Nephron (organoid): ENCODE measurements around the gene AIG1.
A peak's percentile ranks its signal among the peaks of the same experiment; 100 is the strongest.

Source experiments
- H3K27ac Mint-ChIP-seq, 3 experiments: 2 replicates each; pipeline ENCODE4 v1.8.0; 2020; ENCODE audit warnings: mixed read lengths in 3 of 3, mild to moderate bottlenecking in 2 of 3, moderate library complexity in 1 of 3
- H3K27me3 Mint-ChIP-seq: 2 replicates; pipeline ENCODE4 v1.8.0; 2021; ENCODE audit warnings: low read depth, mild to moderate bottlenecking, moderate library complexity, mixed read lengths
- H3K36me3 Mint-ChIP-seq: 2 replicates; pipeline ENCODE4 v1.8.0; 2020; ENCODE audit warnings: low read depth, mixed read lengths
- H3K4me1 Mint-ChIP-seq: 2 replicates; pipeline ENCODE4 v1.8.0; 2020; ENCODE audit warnings: mixed read lengths
- H3K4me3 Mint-ChIP-seq, 3 experiments: 2 replicates each; pipeline ENCODE4 v1.8.0; 2020; ENCODE audit warnings: mild to moderate bottlenecking in 3 of 3, mixed read lengths in 3 of 3, moderate library complexity in 2 of 3
- H3K9me3 Mint-ChIP-seq: 2 replicates; pipeline ENCODE4 v1.8.0; 2020; ENCODE audit warnings: mixed read lengths
- TF ChIP-seq, protein P1 (sequence below), 3 experiments: fragments of 200-600 bp; sonication (generic); IDR thresholded peaks; one replicate each; pipeline ENCODE4 v1.5.0; 2021; ENCODE audit warnings: antibody characterized with exemption in 3 of 3; ENCODE audit not compliant: unreplicated experiment in 3 of 3

The AIG1 gene

DNA sequence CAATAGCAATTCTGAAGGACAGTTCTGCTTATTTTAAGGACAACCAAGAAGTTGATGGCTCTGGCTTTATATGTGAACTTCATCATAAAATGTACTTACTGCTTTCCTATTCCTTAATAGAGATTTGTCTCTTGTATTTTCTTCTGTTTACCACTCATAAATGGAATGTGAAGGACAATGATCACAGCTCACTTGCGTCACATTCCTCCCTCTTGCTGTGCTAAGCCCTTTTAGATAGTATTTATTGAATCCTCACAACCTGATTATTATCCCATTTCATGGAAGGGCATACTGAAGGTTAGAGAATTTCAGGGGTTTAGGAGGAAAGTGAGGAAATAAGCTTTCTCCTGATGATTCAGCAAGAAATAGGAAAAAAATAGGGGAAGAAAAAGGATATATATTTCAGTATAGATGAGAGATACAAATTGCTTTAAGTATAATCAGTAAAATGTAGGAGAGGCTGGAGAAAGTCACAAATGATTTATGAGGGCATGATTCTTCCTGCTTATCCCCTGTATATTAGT is 132.9 kb downstream of the AIG1 start:
- H3K36me3 Mint-ChIP-seq, result peaks cover 5% of the 10 kb centered on the region
- H3K4me3 Mint-ChIP-seq, result no peak overlapping the region
- no peak overlapping the region for H3K27ac Mint-ChIP-seq
- TF ChIP-seq, protein P1, sequence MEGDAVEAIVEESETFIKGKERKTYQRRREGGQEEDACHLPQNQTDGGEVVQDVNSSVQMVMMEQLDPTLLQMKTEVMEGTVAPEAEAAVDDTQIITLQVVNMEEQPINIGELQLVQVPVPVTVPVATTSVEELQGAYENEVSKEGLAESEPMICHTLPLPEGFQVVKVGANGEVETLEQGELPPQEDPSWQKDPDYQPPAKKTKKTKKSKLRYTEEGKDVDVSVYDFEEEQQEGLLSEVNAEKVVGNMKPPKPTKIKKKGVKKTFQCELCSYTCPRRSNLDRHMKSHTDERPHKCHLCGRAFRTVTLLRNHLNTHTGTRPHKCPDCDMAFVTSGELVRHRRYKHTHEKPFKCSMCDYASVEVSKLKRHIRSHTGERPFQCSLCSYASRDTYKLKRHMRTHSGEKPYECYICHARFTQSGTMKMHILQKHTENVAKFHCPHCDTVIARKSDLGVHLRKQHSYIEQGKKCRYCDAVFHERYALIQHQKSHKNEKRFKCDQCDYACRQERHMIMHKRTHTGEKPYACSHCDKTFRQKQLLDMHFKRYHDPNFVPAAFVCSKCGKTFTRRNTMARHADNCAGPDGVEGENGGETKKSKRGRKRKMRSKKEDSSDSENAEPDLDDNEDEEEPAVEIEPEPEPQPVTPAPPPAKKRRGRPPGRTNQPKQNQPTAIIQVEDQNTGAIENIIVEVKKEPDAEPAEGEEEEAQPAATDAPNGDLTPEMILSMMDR (IDR thresholded peaks at IDR 0.05; ENCODE audit: unreplicated experiment in 3 of 3), result no peak
- H3K9me3 Mint-ChIP-seq, result no peaks in the 10 kb centered on the region
- peaks cover 3% of the 10 kb centered on the region for H3K27me3 Mint-ChIP-seq
- H3K4me1 Mint-ChIP-seq, result peaks cover 36% of the 10 kb centered on the region

DNA sequence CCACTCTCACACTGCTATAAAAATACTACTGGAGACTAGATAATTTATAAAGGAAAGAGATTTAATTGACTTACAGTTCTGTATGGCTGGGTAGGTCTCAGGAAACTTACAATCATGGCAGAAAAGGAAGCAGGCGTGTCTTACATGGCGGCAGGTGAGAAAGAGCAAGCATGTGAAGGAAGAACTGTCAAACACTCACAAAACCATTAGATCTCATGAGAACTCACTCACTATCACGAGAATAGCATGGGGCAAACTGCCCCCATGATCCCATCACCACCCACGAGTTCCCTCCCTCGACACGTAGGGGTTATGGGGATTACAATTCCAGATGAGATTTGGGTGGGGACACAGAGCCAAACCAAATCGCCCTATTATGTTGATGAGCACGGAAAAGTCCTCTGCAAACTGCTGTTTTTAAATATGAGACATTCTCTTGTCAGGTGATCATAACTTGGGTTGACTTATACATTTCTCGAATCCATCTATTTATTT is 133.5 kb downstream of the AIG1 start:
- TF ChIP-seq, protein P1 (IDR thresholded peaks at IDR 0.05; ENCODE audit: unreplicated experiment in 3 of 3), result no peak
- H3K36me3 Mint-ChIP-seq, result peaks cover 5% of the 10 kb centered on the region
- no peaks in the 10 kb centered on the region for H3K9me3 Mint-ChIP-seq
- peaks cover 37% of the 10 kb centered on the region for H3K4me1 Mint-ChIP-seq
- H3K27ac Mint-ChIP-seq, result no peak overlapping the region
- no peak overlapping the region for H3K4me3 Mint-ChIP-seq
- H3K27me3 Mint-ChIP-seq, result peaks cover 3% of the 10 kb centered on the region

DNA sequence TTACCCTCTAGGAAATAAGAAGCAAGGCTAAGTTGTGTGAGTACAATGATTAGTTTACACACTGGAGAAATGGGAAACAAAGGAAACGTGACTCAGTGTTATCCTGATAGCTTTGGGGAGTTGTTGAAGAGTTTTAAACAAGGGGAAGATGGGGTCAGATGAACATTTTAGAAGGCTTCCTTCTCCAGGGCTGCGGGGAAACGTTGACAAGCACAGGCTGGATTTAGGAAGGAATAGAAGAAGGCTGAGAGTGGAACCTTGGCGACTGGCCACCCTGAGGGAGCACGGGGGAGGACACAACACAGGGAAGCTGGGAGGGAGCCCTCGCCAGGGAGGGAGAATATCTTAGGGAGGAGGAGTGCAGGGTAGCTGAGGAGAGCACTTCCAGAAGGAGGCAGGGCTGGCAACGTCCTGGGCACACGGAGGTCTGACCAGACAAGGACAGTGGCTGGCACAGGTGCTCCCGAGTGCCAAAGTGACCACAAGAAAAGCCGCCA is 134.7 kb downstream of the AIG1 start:
- no peaks in the 10 kb centered on the region for H3K36me3 Mint-ChIP-seq
- peaks cover 37% of the 10 kb centered on the region for H3K4me1 Mint-ChIP-seq
- peak overlapping the region; percentile 7 to 85 (median 18) for H3K27ac Mint-ChIP-seq
- H3K9me3 Mint-ChIP-seq, result no peaks in the 10 kb centered on the region
- TF ChIP-seq, protein P1 (IDR thresholded peaks at IDR 0.05; ENCODE audit: unreplicated experiment in 3 of 3), result no peak
- H3K4me3 Mint-ChIP-seq, result no peak overlapping the region
- H3K27me3 Mint-ChIP-seq, result peaks cover 3% of the 10 kb centered on the region

DNA sequence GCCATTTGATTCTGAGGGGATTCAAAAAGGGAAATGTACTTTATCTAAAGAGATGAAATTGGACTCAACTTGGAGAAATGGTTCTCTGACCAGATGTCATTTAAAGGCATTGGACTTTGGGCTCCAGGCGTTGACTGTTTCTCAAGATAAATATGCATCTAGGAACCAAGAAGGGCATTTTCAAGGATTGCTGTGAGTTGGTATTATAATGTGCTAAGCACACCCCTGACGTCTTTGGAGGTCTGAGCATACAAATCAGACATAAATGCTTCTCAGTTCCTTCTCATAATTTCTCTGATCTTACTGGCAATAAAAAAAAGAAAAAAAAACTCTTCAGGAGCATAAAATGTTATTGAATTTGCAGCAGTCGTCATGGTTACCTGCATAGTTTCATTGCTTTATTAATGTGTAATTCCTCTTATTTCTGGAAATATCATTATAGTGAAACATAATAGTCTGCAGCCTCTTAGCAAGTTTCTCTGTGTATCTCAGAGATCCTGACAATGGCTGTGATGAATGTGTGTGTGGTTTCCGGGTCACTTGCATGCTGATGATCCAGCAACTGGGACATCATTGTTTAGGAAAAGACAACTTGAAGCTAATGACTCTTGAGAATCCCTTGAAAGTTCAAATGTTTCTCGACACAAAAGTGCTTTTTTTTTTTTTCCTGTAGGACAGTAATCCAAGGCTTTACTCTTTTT is 136.0 kb downstream of the AIG1 start:
- TF ChIP-seq, protein P1 (IDR thresholded peaks at IDR 0.05; ENCODE audit: unreplicated experiment in 3 of 3), result no peak
- Mint-ChIP-seq H3K4me3 (peak overlapping the region in 1 of 3 experiments; percentile 33), H3K27me3 (peaks cover 3% of the 10 kb centered on the region), H3K4me1 (peaks cover 32% of the 10 kb centered on the region), H3K27ac (peak overlapping the region; percentile 12 to 85 (median 80)), H3K36me3 (no peaks in the 10 kb centered on the region), H3K9me3 (no peaks in the 10 kb centered on the region)

DNA sequence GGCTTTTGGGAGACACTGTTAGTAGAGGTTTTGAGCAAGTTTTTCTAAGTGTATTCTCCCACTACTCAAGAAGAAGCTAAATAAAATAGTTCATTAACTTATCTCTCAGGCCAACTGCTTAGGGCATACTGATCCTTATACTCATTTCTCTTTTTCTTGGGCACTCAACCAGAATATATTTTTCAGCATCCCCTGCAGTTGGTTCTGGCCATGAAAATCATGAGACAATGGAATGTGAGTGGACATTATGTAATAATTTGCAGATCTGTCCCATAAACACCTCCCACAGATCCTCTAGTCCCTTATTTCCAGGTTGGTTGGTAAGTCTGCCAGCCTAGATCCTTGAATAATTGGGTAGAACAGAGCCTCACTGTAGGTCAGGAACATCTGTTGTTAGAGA is 136.7 kb downstream of the AIG1 start:
- Mint-ChIP-seq H3K27me3 (peaks cover 3% of the 10 kb centered on the region), H3K27ac (peak overlapping the region in 2 of 3 experiments; percentile 52 to 85), H3K4me3 (no peak overlapping the region), H3K4me1 (peaks cover 32% of the 10 kb centered on the region), H3K36me3 (no peaks in the 10 kb centered on the region), H3K9me3 (no peaks in the 10 kb centered on the region)
- TF ChIP-seq, protein P1 (IDR thresholded peaks at IDR 0.05; ENCODE audit: unreplicated experiment in 3 of 3), result no peak
